Neuronal stem cell (in vitro differentiated cells): ENCODE measurements around the gene RNASEH1.
"Not testable (repeated sequence)": the region's sequence is repeated elsewhere in the genome, so short reads cannot be mapped to it uniquely, and the experiment has no call there.

Source experiments
- DNase-seq: peaks from one replicate; pipeline ENCODE4 v3.0.0-alpha.2; 2013; ENCODE audit warnings: low spot score
- H2AFZ ChIP-seq: one replicate; pipeline ENCODE4 v1.6.1; 2013; ENCODE audit warnings: mild to moderate bottlenecking, low read length, inconsistent platforms
- H2AK5ac ChIP-seq: 2 replicates; pipeline ENCODE4 v1.6.1; 2013; ENCODE audit warnings: low read depth, mild to moderate bottlenecking, inconsistent platforms, low read length, moderate library complexity, mixed read lengths
- H2BK120ac ChIP-seq: 2 replicates; pipeline ENCODE4 v1.6.1; 2013; ENCODE audit warnings: low read depth, mild to moderate bottlenecking, inconsistent platforms, low read length, moderate library complexity, mixed read lengths
- H2BK12ac ChIP-seq: one replicate; pipeline ENCODE4 v1.6.1; 2013; ENCODE audit warnings: low read length, inconsistent platforms
- H2BK15ac ChIP-seq: 2 replicates; pipeline ENCODE4 v1.6.1; 2013; ENCODE audit warnings: mild to moderate bottlenecking, low read length, inconsistent platforms, mixed read lengths
- H2BK5ac ChIP-seq: one replicate; pipeline ENCODE4 v1.6.1; 2013; ENCODE audit warnings: inconsistent platforms, mild to moderate bottlenecking, low read length, moderate library complexity
- H3K14ac ChIP-seq: one replicate; pipeline ENCODE4 v1.6.1; 2013; ENCODE audit warnings: low read length, inconsistent platforms
- H3K18ac ChIP-seq: 2 replicates; pipeline ENCODE4 v1.6.1; 2013; ENCODE audit warnings: low read length, inconsistent platforms
- H3K23ac ChIP-seq: 2 replicates; pipeline ENCODE4 v1.6.1; 2013; ENCODE audit warnings: low read depth, mild to moderate bottlenecking, mixed read lengths, low read length, inconsistent platforms; ENCODE audit not compliant: poor library complexity
- H3K27ac ChIP-seq: replicated peaks from 3 replicates; pipeline ENCODE4 v1.5.1; 2013; ENCODE audit warnings: low read length, inconsistent platforms
- H3K27me3 ChIP-seq, 3 experiments: 2 replicates each; pipeline ENCODE4 v1.6.1; 2013; ENCODE audit warnings: low read length in 3 of 3, mild to moderate bottlenecking in 2 of 3, inconsistent platforms in 1 of 3, low read depth in 1 of 3, mixed read lengths in 1 of 3, moderate library complexity in 1 of 3; ENCODE audit not compliant: control insufficient read depth in 3 of 3, insufficient read depth in 3 of 3
- H3K36me3 ChIP-seq, 2 donors: replicated peaks in 1 of 2; 2 replicates each; pipeline ENCODE4 v1.6.1; 2013; ENCODE audit warnings: low read length in 2 of 2; ENCODE audit not compliant: control insufficient read depth in 2 of 2, insufficient read depth in 2 of 2
- H3K4ac ChIP-seq: 2 replicates; pipeline ENCODE4 v1.6.1; 2013; ENCODE audit warnings: inconsistent platforms, mild to moderate bottlenecking, low read length, moderate library complexity
- H3K4me1 ChIP-seq, 2 donors: 1 replicate in 1 of 2; 2 replicates in 1 of 2; pipeline ENCODE4 v1.6.1; 2013; ENCODE audit warnings: low read length in 2 of 2, low read depth in 1 of 2; ENCODE audit not compliant: control insufficient read depth in 2 of 2, insufficient read depth in 1 of 2
- H3K4me2 ChIP-seq: one replicate; pipeline ENCODE4 v1.6.1; 2013; ENCODE audit warnings: mild to moderate bottlenecking, low read length, inconsistent platforms; ENCODE audit not compliant: insufficient read depth, poor library complexity, severe bottlenecking
- H3K4me3 ChIP-seq, 2 donors: 2 replicates each; pipeline ENCODE4 v1.5.1; 2013; ENCODE audit warnings: low read length in 2 of 2, mild to moderate bottlenecking in 2 of 2, inconsistent platforms in 1 of 2, moderate library complexity in 1 of 2
- H3K79me1 ChIP-seq: one replicate; pipeline ENCODE4 v1.6.1; 2013; ENCODE audit warnings: low read depth, mild to moderate bottlenecking, inconsistent platforms, low read length, moderate library complexity
- H3K9ac ChIP-seq: one replicate; pipeline ENCODE4 v1.6.1; 2013; ENCODE audit warnings: mild to moderate bottlenecking, low read depth, low read length, inconsistent platforms; ENCODE audit not compliant: poor library complexity
- H3K9me3 ChIP-seq, 2 donors: replicated peaks in 1 of 2; 2 replicates each; pipeline versions ENCODE3 to v1.6.1; 2013; ENCODE audit warnings: low read length in 2 of 2, mild to moderate bottlenecking in 2 of 2, inconsistent platforms in 1 of 2, low read depth in 1 of 2, mixed read lengths in 1 of 2, moderate library complexity in 1 of 2; ENCODE audit not compliant: control insufficient read depth in 2 of 2, insufficient read depth in 1 of 2
- H4K8ac ChIP-seq: one replicate; pipeline ENCODE4 v1.6.1; 2013; ENCODE audit warnings: low read depth, mild to moderate bottlenecking, inconsistent platforms, low read length, moderate library complexity
- H4K91ac ChIP-seq: one replicate; pipeline ENCODE4 v1.6.1; 2013; ENCODE audit warnings: low read length, low read depth, mild to moderate bottlenecking, inconsistent platforms; ENCODE audit not compliant: poor library complexity
- WGBS, 2 donors: extraction: QIAGEN DNeasy Blood & Tissue Kit; methylation state at CpG; one replicate each; pipeline ENCODE4 v1.1.7; 2013; ENCODE audit warnings: missing lambda C conversion rate in 2 of 2, mixed read lengths in 1 of 2; ENCODE audit not compliant: insufficient read length in 2 of 2, insufficient replicate concordance in 1 of 2; ENCODE audit errors: extremely low coverage in 2 of 2; 5-methylcytosine and 5-hydroxymethylcytosine counted together

RNASEH1 gene

GRCh38 chr2:3518496-3519254, 39.5 kb downstream of the RNASEH1 start:
- no CpG with 5 or more reads among the region's 67 CpGs for WGBS, 2 donors
- no peak overlapping the region for H3K14ac ChIP-seq

DNA sequence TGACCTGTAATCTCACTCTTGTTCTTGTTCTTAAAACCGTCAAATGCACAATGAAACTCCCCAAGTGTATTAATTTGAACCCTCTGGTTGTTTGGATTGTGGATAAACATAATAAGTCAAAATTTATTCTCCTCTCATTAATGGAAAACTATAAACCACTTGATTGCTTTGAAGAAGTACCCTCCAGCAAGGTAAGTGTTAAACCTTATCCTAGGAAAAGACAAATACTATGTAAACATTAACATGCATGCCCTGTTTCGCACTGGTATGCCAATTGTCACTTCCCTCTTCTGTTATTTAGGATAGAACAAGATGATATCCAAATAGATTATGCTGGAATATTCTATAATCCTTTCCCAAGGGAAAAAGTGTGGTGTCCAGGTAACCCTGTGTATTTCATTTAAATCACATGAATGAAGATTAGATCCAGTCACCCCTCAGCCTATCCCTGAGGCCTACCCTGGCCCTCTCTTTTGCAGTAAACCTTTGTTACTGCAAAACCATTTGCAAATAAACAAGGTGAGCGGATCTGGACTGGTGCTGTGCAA, 40.1 kb downstream of the RNASEH1 start:
- Histone ChIP-seq H2AK5ac (peak overlapping the region; percentile 78), H2BK12ac (no peak overlapping the region), H3K27ac (peak overlapping the region; percentile 96), H4K8ac (no peak overlapping the region), H2BK120ac (no peak overlapping the region), H3K18ac (peak overlapping the region; percentile 95), H3K9me3 (no peaks in the 10 kb centered on the region), H3K9ac (peak overlapping the region; percentile 92), H3K4ac (peak overlapping the region; percentile 41), H4K91ac (no peak overlapping the region), H3K4me3 (peak overlapping the region; percentile 59 to 95), H3K14ac (no peak overlapping the region), H2BK15ac (peak overlapping the region; percentile 95), H2BK5ac (peak overlapping the region; percentile 89), H2AFZ (peak overlapping the region; percentile 73), H3K27me3 (no peaks in the 10 kb centered on the region), H3K23ac (no peak overlapping the region), H3K36me3 (peaks cover 1 to 24% of the 10 kb centered on the region in 2 donors), H3K79me1 (peaks cover 2% of the 10 kb centered on the region), H3K4me2 (peak overlapping the region; percentile 87), H3K4me1 (peaks cover 0 to 3% of the 10 kb centered on the region in 2 donors)
- DNase-seq: no peak
- WGBS, 2 donors: no CpG with 5 or more reads among the region's 3 CpGs

More at GRCh38 chr2:3518496-3519254, 39.5 kb downstream of the RNASEH1 start:
- Histone ChIP-seq H3K79me1 (peaks cover 2% of the 10 kb centered on the region), H4K91ac (no peak overlapping the region), H3K9ac (peak overlapping the region; percentile 92), H2BK15ac (peak overlapping the region; percentile 95), H3K4me2 (peak overlapping the region; percentile 87), H3K4me1 (peaks cover 0 to 3% of the 10 kb centered on the region in 2 donors), H3K27ac (peak overlapping the region; percentile 96), H2BK5ac (peak overlapping the region; percentile 96), H3K27me3 (no peaks in the 10 kb centered on the region), H2AFZ (peak overlapping the region; percentile 97), H2AK5ac (peak overlapping the region; percentile 78), H3K9me3 (no peaks in the 10 kb centered on the region), H4K8ac (no peak overlapping the region), H3K4ac (peak overlapping the region; percentile 41), H2BK12ac (no peak overlapping the region), H3K36me3 (peaks cover 0 to 18% of the 10 kb centered on the region in 2 donors), H3K23ac (peak overlapping the region; percentile 99), H3K4me3 (peak overlapping the region; percentile 78 to 95), H2BK120ac (no peak overlapping the region), H3K18ac (peak overlapping the region; percentile 95)
- DNase-seq: peak; percentile 99

GRCh38 chr2:3516831-3517230, 41.3 kb downstream of the RNASEH1 start:
- H3K36me3 ChIP-seq: peaks cover 1 to 35% of the 10 kb centered on the region in 2 donors
- no peak overlapping the region for H2AFZ ChIP-seq
- H3K4me1 ChIP-seq: peaks cover 3% of the 10 kb centered on the region in 2 donors
- no peaks in the 10 kb centered on the region for H3K27me3 ChIP-seq
- H3K23ac ChIP-seq: no peak overlapping the region
- H3K27ac ChIP-seq: no peak overlapping the region
- no peak overlapping the region for H3K9ac ChIP-seq
- H3K18ac ChIP-seq: no peak overlapping the region
- no peak overlapping the region for H3K14ac ChIP-seq
- peaks cover 2% of the 10 kb centered on the region for H3K79me1 ChIP-seq
- no peak overlapping the region for H2BK120ac ChIP-seq
- H3K4me2 ChIP-seq: no peak overlapping the region
- H3K4ac ChIP-seq: no peak overlapping the region
- WGBS, 2 donors: no CpG with 5 or more reads among the region's 3 CpGs
- H3K9me3 ChIP-seq: no peaks in the 10 kb centered on the region
- no peak overlapping the region for H2BK12ac ChIP-seq
- H4K91ac ChIP-seq: no peak overlapping the region
- no peak overlapping the region for H2AK5ac ChIP-seq
- no peak overlapping the region for H3K4me3 ChIP-seq
- no peak overlapping the region for H2BK5ac ChIP-seq
- DNase-seq: no peak
- H2BK15ac ChIP-seq: no peak overlapping the region
- no peak overlapping the region for H4K8ac ChIP-seq

- H3K23ac ChIP-seq, H3K9ac ChIP-seq, H3K4me2 ChIP-seq, H3K4me1 ChIP-seq, H2AFZ ChIP-seq, H3K9me3 ChIP-seq, DNase-seq, H2BK12ac ChIP-seq, H3K79me1 ChIP-seq, H3K27ac ChIP-seq, H3K4me3 ChIP-seq, H2BK15ac ChIP-seq, H3K27me3 ChIP-seq, H2AK5ac ChIP-seq, H4K91ac ChIP-seq, H2BK120ac ChIP-seq, H3K18ac ChIP-seq, H4K8ac ChIP-seq, H3K14ac ChIP-seq, H3K4ac ChIP-seq, H2BK5ac ChIP-seq: not testable (repeated sequence)
- no CpG with 5 or more reads among the region's 5 CpGs for WGBS, 2 donors
- peaks cover 3 to 49% of the 10 kb centered on the region in 2 donors for H3K36me3 ChIP-seq
Measured at GRCh38 chr2:3515438-3515837, 42.7 kb downstream of the RNASEH1 start.
